K562 (cell line): ENCODE measurements around the gene VPS33A. TPM values are rescaled to one million over a fixed set of nuclear protein-coding genes. Genes with fewer than 3 reads are reported as not detected.
A peak's percentile ranks its signal among the peaks of the same experiment; 100 is the strongest.

ENCODE experiments used
- ATF1 ChIP-seq, 2 experiments: fragments of 450-650 bp in 1 of 2; IDR thresholded peaks; 2 replicates each; pipeline ENCODE4 v1.6.1; 2016; ENCODE audit warnings: missing compliant biosample characterization in 1 of 2, missing genetic modification characterization in 1 of 2
- BDP1 ChIP-seq: IDR thresholded peaks from 3 replicates; pipeline ENCODE4 v1.6.1; 2011; ENCODE audit not compliant: insufficient read length, insufficient read depth
- CLOCK ChIP-seq: fragments of 250-450 bp; sonication (Bioruptor Pico); IDR thresholded peaks from 2 replicates; pipeline ENCODE4 v1.4.0; 2020; ENCODE audit warnings: mild to moderate bottlenecking, moderate library complexity, borderline replicate concordance
- HINFP ChIP-seq: fragments of 450-650 bp; conservative IDR thresholded peaks from 2 replicates; pipeline ENCODE4 v1.6.1; 2016; ENCODE audit warnings: missing genetic modification characterization, low read depth, mild to moderate bottlenecking, control low read depth, missing compliant biosample characterization
- IFI16 ChIP-seq: fragments of 250-450 bp; sonication (Bioruptor Pico); IDR thresholded peaks from 2 replicates; pipeline ENCODE4 v2.1.2; 2022; ENCODE audit warnings: mild to moderate bottlenecking, inconsistent platforms
- MAFK ChIP-seq: IDR thresholded peaks from 2 replicates; pipeline ENCODE4 v1.6.1; 2011; ENCODE audit warnings: low read length, improper control_type of control experiment
- MAZ ChIP-seq, 2 experiments: fragments of 450-650 bp in 1 of 2; sonication (generic) in 1 of 2; formaldehyde crosslinking; IDR thresholded peaks in 1 of 2; conservative IDR thresholded peaks in 1 of 2; 2 replicates each; pipeline versions ENCODE4 v1.4.0 to v1.5.0; 2020; ENCODE audit warnings: mild to moderate bottlenecking in 1 of 2, missing genetic modification reagents in 1 of 2
- MTA2 ChIP-seq: fragments of 450-650 bp; IDR thresholded peaks from 2 replicates; pipeline ENCODE4 v1.6.1; 2016; ENCODE audit warnings: low read depth
- MTF1 ChIP-seq: fragments of 250-450 bp; sonication (Bioruptor Pico); IDR thresholded peaks from 2 replicates; pipeline ENCODE4 v1.9.0; 2021; ENCODE audit warnings: moderate library complexity, mild to moderate bottlenecking, inconsistent platforms, borderline replicate concordance
- MYC ChIP-seq, 2 experiments: fragments of 250-450 bp in 1 of 2; sonication (Bioruptor Pico) in 1 of 2; IDR thresholded peaks; 2 replicates each; pipeline versions ENCODE4 v1.5.1 to v1.6.1; 2012 to 2021; ENCODE audit warnings: low read depth in 2 of 2, borderline replicate concordance in 1 of 2, improper control_type of control experiment in 1 of 2, low read length in 1 of 2, mild to moderate bottlenecking in 1 of 2, moderate library complexity in 1 of 2
- NR1H2 ChIP-seq: sonication (generic); formaldehyde crosslinking; IDR thresholded peaks from 2 replicates; pipeline ENCODE4 v1.4.0; 2020; ENCODE audit warnings: mild to moderate bottlenecking, missing genetic modification reagents
- ZNF695 ChIP-seq: fragments of 450-650 bp; formaldehyde crosslinking; IDR thresholded peaks from 2 replicates; pipeline ENCODE4 v1.4.0; 2020; ENCODE audit warnings: mild to moderate bottlenecking, moderate library complexity
- polyA plus RNA-seq, 8 experiments: library from polyadenylated mRNA; depleted of rRNA in 4 of 8; stranded (reverse) in 5 of 8; unstranded in 3 of 8; fragments of >200 nt; fragmentation: Nextera tagmentation in 2 of 8; fragmentation: Illumina TruSeq in 1 of 8; extraction: Ambion mirVana in 2 of 8; extraction: Trizol in 1 of 8; gene quantifications; 2 replicates each; pipeline versions ENCODE4 v1.2.1 to v1.2.3, GENCODE V29; 2011 to 2014; ENCODE audit warnings: inconsistent platforms in 1 of 8, missing spikeins in 1 of 8
- total RNA-seq, 7 experiments: library from RNA; depleted of rRNA in 6 of 7; stranded (reverse); fragments of >200 nt in 6 of 7; fragmentation: Illumina TruSeq in 2 of 7; extraction: Trizol in 2 of 7; gene quantifications; 2 replicates each; pipeline versions ENCODE4 v1.2.1 to v1.2.3, GENCODE V29; 2011 to 2021; ENCODE audit warnings: low replicate concordance in 1 of 7
- TF ChIP-seq, protein P1 (sequence below), 3 experiments: fragments of 200-800 bp in 1 of 3; fragments of 250-450 bp in 1 of 3; fragments of 450-650 bp in 1 of 3; sonication (Bioruptor Pico) in 1 of 3; sonication (Bioruptor generic) in 1 of 3; formaldehyde crosslinking in 1 of 3; IDR thresholded peaks; 2 replicates each; pipeline versions ENCODE4 v1.6.1 to v1.8.0; 2016 to 2022; ENCODE audit warnings: mild to moderate bottlenecking in 2 of 3, missing genetic modification characterization in 2 of 3, missing compliant biosample characterization in 1 of 3, moderate library complexity in 1 of 3

The VPS33A gene
- total and polyA plus RNA-seq, 9 of the 15 experiments (the other 6 are each of a cell fraction or from before 2014, with no cell fraction given): 10.6 to 34.3 (median 25.3) TPM

GRCh38 chr12:122225683-122226365 is 40.5 kb downstream of the VPS33A start, which contains the start of gene DIABLO (continued):
- TF ChIP-seq, protein P1, sequence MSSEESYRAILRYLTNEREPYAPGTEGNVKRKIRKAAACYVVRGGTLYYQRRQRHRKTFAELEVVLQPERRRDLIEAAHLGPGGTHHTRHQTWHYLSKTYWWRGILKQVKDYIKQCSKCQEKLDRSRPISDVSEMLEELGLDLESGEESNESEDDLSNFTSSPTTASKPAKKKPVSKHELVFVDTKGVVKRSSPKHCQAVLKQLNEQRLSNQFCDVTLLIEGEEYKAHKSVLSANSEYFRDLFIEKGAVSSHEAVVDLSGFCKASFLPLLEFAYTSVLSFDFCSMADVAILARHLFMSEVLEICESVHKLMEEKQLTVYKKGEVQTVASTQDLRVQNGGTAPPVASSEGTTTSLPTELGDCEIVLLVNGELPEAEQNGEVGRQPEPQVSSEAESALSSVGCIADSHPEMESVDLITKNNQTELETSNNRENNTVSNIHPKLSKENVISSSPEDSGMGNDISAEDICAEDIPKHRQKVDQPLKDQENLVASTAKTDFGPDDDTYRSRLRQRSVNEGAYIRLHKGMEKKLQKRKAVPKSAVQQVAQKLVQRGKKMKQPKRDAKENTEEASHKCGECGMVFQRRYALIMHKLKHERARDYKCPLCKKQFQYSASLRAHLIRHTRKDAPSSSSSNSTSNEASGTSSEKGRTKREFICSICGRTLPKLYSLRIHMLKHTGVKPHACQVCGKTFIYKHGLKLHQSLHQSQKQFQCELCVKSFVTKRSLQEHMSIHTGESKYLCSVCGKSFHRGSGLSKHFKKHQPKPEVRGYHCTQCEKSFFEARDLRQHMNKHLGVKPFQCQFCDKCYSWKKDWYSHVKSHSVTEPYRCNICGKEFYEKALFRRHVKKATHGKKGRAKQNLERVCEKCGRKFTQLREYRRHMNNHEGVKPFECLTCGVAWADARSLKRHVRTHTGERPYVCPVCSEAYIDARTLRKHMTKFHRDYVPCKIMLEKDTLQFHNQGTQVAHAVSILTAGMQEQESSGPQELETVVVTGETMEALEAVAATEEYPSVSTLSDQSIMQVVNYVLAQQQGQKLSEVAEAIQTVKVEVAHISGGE (CRISPR knock-in tag; IDR thresholded peaks at IDR 0.05): peak in 2 of 3 experiments; percentile 40 to 62; a peak in 3 of 6 replicates
- TF ChIP-seq ATF1 (CRISPR knock-in tag; IDR thresholded peaks at IDR 0.05) (peak; percentile 70), ATF1 (tag; IDR thresholded peaks at IDR 0.05) (peak; percentile 98), MTA2 (no peak), MAFK (no peak), BDP1 (no peak), MAZ (CRISPR knock-in tag; conservative IDR thresholded peaks at IDR 0.05 in 1 of 2, IDR thresholded peaks at IDR 0.05 in 1 of 2) (peak; percentile 82 to 94), MTF1 (no peak), IFI16 (no peak), CLOCK (CRISPR knock-in tag) (no peak), ZNF695 (CRISPR knock-in tag) (no peak), MYC (IDR thresholded peaks at IDR 0.05; ENCODE audit: low read depth, low read length) (peak; percentile 76), MYC (CRISPR knock-in tag; IDR thresholded peaks at IDR 0.05; ENCODE audit: borderline replicate concordance, low read depth) (peak; percentile 87), NR1H2 (CRISPR knock-in tag) (peak; percentile 16; the same call in 1 of the 2 replicates), HINFP (no peak)
